ENCODE data around the gene ABCC6. TPM values are rescaled to one million over a fixed set of nuclear protein-coding genes. Genes with fewer than 3 reads are reported as not detected.

ABCC6 gene
- total and polyA plus RNA-seq, 2 donors (not counting 3 experiments of a cell fraction or from before 2014, with no cell fraction given) = 0.07 to 0.84 TPM

GRCh38 chr16:16172991-16173390, 50.3 kb downstream of the ABCC6 start:
- dilution Hi-C loops (cut with MboI; ENCODE audit: extremely low pct_ligation_motif_present, low sequenced_read_pairs) (no loop called here), intact Hi-C loops (cut with micrococcal nuclease) (no loop called here)
- ChIA-PET POLR2A (no interaction called here), CTCF (interaction anchor here (0.9 to 1.9 kb wide), 2 partner anchors 10 to 13 kb away, joined by 4 to 5 read pairs; no protein-coding TSS in a partner anchor)
- no peak for FAIRE-seq
- no TSS peak for BruUV-seq (replicated peaks)
- no peak overlapping the region for H3K27ac ChIP-seq (ENCODE audit: insufficient read depth, low read depth, low read length)
- no peak overlapping the region for H3K4me2 ChIP-seq (ENCODE audit: insufficient read depth, low read length)
- TF ChIP-seq FOS (IDR thresholded peaks at IDR 0.05; ENCODE audit: borderline replicate concordance, insufficient read depth, low read length) = no peak
- TF ChIP-seq POLR2A (IDR thresholded peaks at IDR 0.05; ENCODE audit: low read depth, low read length) = no peak
- no peak for TF ChIP-seq EZH2 (IDR thresholded peaks at IDR 0.05; ENCODE audit: borderline replicate concordance, low read depth, low read length, severe bottlenecking)
- TF ChIP-seq MAX (IDR thresholded peaks at IDR 0.05; ENCODE audit: insufficient read depth, insufficient read length) = no peak
- no peaks in the 10 kb centered on the region for H3K79me2 ChIP-seq (ENCODE audit: control insufficient read depth, insufficient read depth, low read length)
- H4K20me1 ChIP-seq (replicated peaks; ENCODE audit: control insufficient read depth, extremely low read depth, insufficient read depth, low read length) = no peaks in the 10 kb centered on the region
- H3K36me3 ChIP-seq (ENCODE audit: control insufficient read depth in 2 of 2, extremely low read depth in 1 of 2, insufficient read depth in 2 of 2, low read length in 2 of 2) = no peaks in the 10 kb centered on the region
- peaks cover 0 to 2% of the 10 kb centered on the region in 2 experiments for H3K27me3 ChIP-seq (ENCODE audit: control insufficient read depth in 2 of 2, insufficient read depth in 2 of 2, low read length in 2 of 2)
- no peak overlapping the region for H3K4me3 ChIP-seq (replicated peaks in 1 of 3; ENCODE audit: insufficient read depth in 1 of 3, low read depth in 1 of 3, low read length in 3 of 3)
- H3K9ac ChIP-seq (replicated peaks; ENCODE audit: extremely low read depth, insufficient read depth, low read length) = no peak overlapping the region
- H3K9me1 ChIP-seq (replicated peaks; ENCODE audit: control insufficient read depth, extremely low read depth, insufficient read depth, low read length) = no peaks in the 10 kb centered on the region
- no peaks in the 10 kb centered on the region for H3K9me3 ChIP-seq (replicated peaks; ENCODE audit: control insufficient read depth, insufficient read depth, low read length)
- DNase-seq (ENCODE audit: low read depth, low spot score) = no peak
- H2AFZ ChIP-seq (ENCODE audit: low read depth, low read length) = no peak overlapping the region
- no peaks in the 10 kb centered on the region for H3K4me1 ChIP-seq (ENCODE audit: control insufficient read depth, extremely low read depth, insufficient read depth, low read length)

DNA sequence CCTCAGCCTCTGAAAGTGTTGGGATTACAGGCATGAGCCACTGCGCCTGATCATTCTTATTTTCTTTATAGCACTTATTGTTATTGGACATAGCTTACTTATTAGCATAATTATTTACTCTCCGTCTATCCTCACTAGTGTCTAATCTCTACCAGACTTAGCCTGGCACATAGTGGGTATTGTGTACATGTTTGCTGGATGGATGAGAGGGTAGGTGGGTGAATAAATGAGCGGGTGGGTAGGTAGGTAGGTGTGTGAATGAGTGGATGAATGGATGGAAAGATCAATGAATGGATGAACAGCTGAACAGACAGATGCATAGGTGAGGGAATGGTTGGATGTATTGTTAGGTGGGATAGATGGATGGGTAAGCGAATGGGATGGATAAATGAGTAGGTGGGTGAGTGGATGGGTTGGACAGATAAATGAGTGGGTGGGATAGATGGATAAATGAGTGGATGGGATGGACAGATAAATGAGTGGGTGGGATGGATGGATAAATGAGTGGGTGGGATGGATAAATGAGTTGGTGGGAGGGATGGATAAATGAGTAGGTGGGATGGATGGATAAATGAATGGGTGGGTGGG, 51.9 kb downstream of the ABCC6 start:
- H3K9ac ChIP-seq (replicated peaks; ENCODE audit: extremely low read depth, insufficient read depth, low read length) = no peak overlapping the region
- no peaks in the 10 kb centered on the region for H4K20me1 ChIP-seq (replicated peaks; ENCODE audit: control insufficient read depth, extremely low read depth, insufficient read depth, low read length)
- no peaks in the 10 kb centered on the region for H3K27me3 ChIP-seq (ENCODE audit: control insufficient read depth in 2 of 2, insufficient read depth in 2 of 2, low read length in 2 of 2)
- H3K4me1 ChIP-seq (ENCODE audit: control insufficient read depth, extremely low read depth, insufficient read depth, low read length) = no peaks in the 10 kb centered on the region
- dilution Hi-C loops (cut with MboI; ENCODE audit: extremely low pct_ligation_motif_present, low sequenced_read_pairs) = no loop called here
- no peaks in the 10 kb centered on the region for H3K79me2 ChIP-seq (ENCODE audit: control insufficient read depth, insufficient read depth, low read length)
- FAIRE-seq (no peak), DNase-seq (ENCODE audit: low read depth, low spot score) (no peak)
- H3K4me3 ChIP-seq (replicated peaks in 1 of 3; ENCODE audit: insufficient read depth in 1 of 3, low read depth in 1 of 3, low read length in 3 of 3) = no peak overlapping the region
- H2AFZ ChIP-seq (ENCODE audit: low read depth, low read length) = no peak overlapping the region
- H3K9me3 ChIP-seq (replicated peaks; ENCODE audit: control insufficient read depth, insufficient read depth, low read length) = no peaks in the 10 kb centered on the region
- no peak overlapping the region for H3K4me2 ChIP-seq (ENCODE audit: insufficient read depth, low read length)
- ChIA-PET POLR2A (interaction anchor here (1.0 kb wide), 1 partner anchor 19 kb away, joined by 5 read pairs; no protein-coding TSS in a partner anchor), CTCF (interaction anchor here (1.2 to 1.3 kb wide), 2 partner anchors 329 to 350 kb away, joined by 3 read pairs; no protein-coding TSS in a partner anchor)
- no peak overlapping the region for H3K27ac ChIP-seq (ENCODE audit: insufficient read depth, low read depth, low read length)
- no TSS peak for BruUV-seq (replicated peaks)
- intact Hi-C loops (cut with micrococcal nuclease) = no loop called here
- H3K9me1 ChIP-seq (replicated peaks; ENCODE audit: control insufficient read depth, extremely low read depth, insufficient read depth, low read length) = no peaks in the 10 kb centered on the region
- TF ChIP-seq MAX (IDR thresholded peaks at IDR 0.05; ENCODE audit: insufficient read depth, insufficient read length) (no peak), EZH2 (IDR thresholded peaks at IDR 0.05; ENCODE audit: borderline replicate concordance, low read depth, low read length, severe bottlenecking) (no peak), GATA2 (IDR thresholded peaks at IDR 0.05; ENCODE audit: insufficient read depth, insufficient read length, low read depth, low read length) (no peak), MYC (IDR thresholded peaks at IDR 0.05; ENCODE audit: low read depth, low read length) (no peak), POLR2A (IDR thresholded peaks at IDR 0.05; ENCODE audit: low read depth, low read length) (no peak)
- TF ChIP-seq, protein P1, sequence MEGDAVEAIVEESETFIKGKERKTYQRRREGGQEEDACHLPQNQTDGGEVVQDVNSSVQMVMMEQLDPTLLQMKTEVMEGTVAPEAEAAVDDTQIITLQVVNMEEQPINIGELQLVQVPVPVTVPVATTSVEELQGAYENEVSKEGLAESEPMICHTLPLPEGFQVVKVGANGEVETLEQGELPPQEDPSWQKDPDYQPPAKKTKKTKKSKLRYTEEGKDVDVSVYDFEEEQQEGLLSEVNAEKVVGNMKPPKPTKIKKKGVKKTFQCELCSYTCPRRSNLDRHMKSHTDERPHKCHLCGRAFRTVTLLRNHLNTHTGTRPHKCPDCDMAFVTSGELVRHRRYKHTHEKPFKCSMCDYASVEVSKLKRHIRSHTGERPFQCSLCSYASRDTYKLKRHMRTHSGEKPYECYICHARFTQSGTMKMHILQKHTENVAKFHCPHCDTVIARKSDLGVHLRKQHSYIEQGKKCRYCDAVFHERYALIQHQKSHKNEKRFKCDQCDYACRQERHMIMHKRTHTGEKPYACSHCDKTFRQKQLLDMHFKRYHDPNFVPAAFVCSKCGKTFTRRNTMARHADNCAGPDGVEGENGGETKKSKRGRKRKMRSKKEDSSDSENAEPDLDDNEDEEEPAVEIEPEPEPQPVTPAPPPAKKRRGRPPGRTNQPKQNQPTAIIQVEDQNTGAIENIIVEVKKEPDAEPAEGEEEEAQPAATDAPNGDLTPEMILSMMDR (IDR thresholded peaks at IDR 0.05; ENCODE audit: extremely low read depth in 1 of 2, insufficient read depth in 1 of 2, low read depth in 1 of 2, low read length in 2 of 2) = no peak
- H3K36me3 ChIP-seq (ENCODE audit: control insufficient read depth in 2 of 2, extremely low read depth in 1 of 2, insufficient read depth in 2 of 2, low read length in 2 of 2) = no peaks in the 10 kb centered on the region

All from endothelial cell of umbilical vein (primary cell).